Osteocyte (in vitro differentiated cells): ENCODE results near the gene RTN4. TPM values are rescaled to one million over a fixed set of nuclear protein-coding genes. Genes with fewer than 3 reads are reported as not detected.

Experiments
- DNase-seq: peaks from one replicate; pipeline ENCODE4 v3.0.0; 2021; ENCODE audit warnings: mixed read lengths; ENCODE audit not compliant: unreplicated experiment; ENCODE audit errors: extremely low spot score
- H3K27ac Mint-ChIP-seq: one replicate; pipeline ENCODE4 v1.8.0; 2021; ENCODE audit warnings: mild to moderate bottlenecking, mixed read lengths; ENCODE audit not compliant: unreplicated experiment
- H3K27me3 Mint-ChIP-seq: one replicate; pipeline ENCODE4 v1.8.0; 2021; ENCODE audit warnings: mixed read lengths; ENCODE audit not compliant: unreplicated experiment
- H3K36me3 Mint-ChIP-seq: one replicate; pipeline ENCODE4 v1.8.0; 2021; ENCODE audit warnings: mixed read lengths; ENCODE audit not compliant: unreplicated experiment
- H3K4me1 Mint-ChIP-seq: one replicate; pipeline ENCODE4 v1.8.0; 2021; ENCODE audit warnings: mixed read lengths; ENCODE audit not compliant: unreplicated experiment
- H3K4me3 Mint-ChIP-seq: one replicate; pipeline ENCODE4 v1.8.0; 2021; ENCODE audit warnings: mild to moderate bottlenecking, moderate library complexity, mixed read lengths; ENCODE audit not compliant: unreplicated experiment
- H3K9me3 Mint-ChIP-seq: one replicate; pipeline ENCODE4 v1.8.0; 2021; ENCODE audit warnings: mixed read lengths; ENCODE audit not compliant: unreplicated experiment
- CTCF ChIP-seq: fragments of 200-600 bp; sonication (generic); IDR thresholded peaks from 2 replicates; pipeline ENCODE4 v1.5.0; 2021; ENCODE audit warnings: antibody characterized with exemption, mild to moderate bottlenecking, moderate library complexity
- total RNA-seq: library from RNA; stranded (reverse); gene quantifications from 2 replicates; pipeline ENCODE4 v1.2.1, GENCODE V29; 2021

The RTN4 gene
- total RNA-seq, 1 donor from 2014 or later = 532 TPM

GRCh38 chr2:54949431-54949830 lies 100.8 kb downstream of the RTN4 start:
- peaks cover 19% of the 10 kb centered on the region for H3K4me1 Mint-ChIP-seq
- no peak for DNase-seq
- no peaks in the 10 kb centered on the region for H3K27me3 Mint-ChIP-seq
- no peak overlapping the region for H3K4me3 Mint-ChIP-seq
- no peaks in the 10 kb centered on the region for H3K9me3 Mint-ChIP-seq
- H3K27ac Mint-ChIP-seq = no peak overlapping the region
- TF ChIP-seq CTCF = no peak
- no peaks in the 10 kb centered on the region for H3K36me3 Mint-ChIP-seq

- Mint-ChIP-seq H3K36me3 (no peaks in the 10 kb centered on the region), H3K4me1 (peaks cover 17% of the 10 kb centered on the region), H3K4me3 (no peak overlapping the region), H3K27ac (no peak overlapping the region), H3K27me3 (no peaks in the 10 kb centered on the region), H3K9me3 (no peaks in the 10 kb centered on the region)
- DNase-seq = no peak
- no peak for TF ChIP-seq CTCF
These were observed 102.1 kb downstream of the RTN4 start for GRCh38 chr2:54948120-54948519.

- Mint-ChIP-seq H3K27me3 (no peaks in the 10 kb centered on the region), H3K27ac (no peak overlapping the region), H3K9me3 (no peaks in the 10 kb centered on the region), H3K36me3 (no peaks in the 10 kb centered on the region), H3K4me3 (no peak overlapping the region), H3K4me1 (peaks cover 12% of the 10 kb centered on the region)
- TF ChIP-seq CTCF = no peak
- DNase-seq = no peak
These were observed 102.6 kb downstream of the RTN4 start for GRCh38 chr2:54947646-54948045.

- peaks cover 12% of the 10 kb centered on the region for H3K4me1 Mint-ChIP-seq
These were observed 103.1 kb downstream of the RTN4 start for GRCh38 chr2:54947136-54947535.

GRCh38 chr2:54946220-54946805 lies 103.9 kb downstream of the RTN4 start:
- Mint-ChIP-seq H3K9me3 (no peaks in the 10 kb centered on the region), H3K27me3 (no peaks in the 10 kb centered on the region), H3K4me1 (peaks cover 12% of the 10 kb centered on the region), H3K36me3 (no peaks in the 10 kb centered on the region), H3K4me3 (no peak overlapping the region), H3K27ac (peak overlapping the region; percentile 54)
- no peak for DNase-seq
- no peak for TF ChIP-seq CTCF

More at GRCh38 chr2:54947136-54947535, 103.1 kb downstream of the RTN4 start:
- no peak for TF ChIP-seq CTCF
- Mint-ChIP-seq H3K36me3 (no peaks in the 10 kb centered on the region), H3K27ac (no peak overlapping the region), H3K4me3 (no peak overlapping the region), H3K9me3 (no peaks in the 10 kb centered on the region), H3K27me3 (no peaks in the 10 kb centered on the region)
- DNase-seq = no peak
